Measurements from ENCODE around the gene SPACA4.

Gene SPACA4

DNA sequence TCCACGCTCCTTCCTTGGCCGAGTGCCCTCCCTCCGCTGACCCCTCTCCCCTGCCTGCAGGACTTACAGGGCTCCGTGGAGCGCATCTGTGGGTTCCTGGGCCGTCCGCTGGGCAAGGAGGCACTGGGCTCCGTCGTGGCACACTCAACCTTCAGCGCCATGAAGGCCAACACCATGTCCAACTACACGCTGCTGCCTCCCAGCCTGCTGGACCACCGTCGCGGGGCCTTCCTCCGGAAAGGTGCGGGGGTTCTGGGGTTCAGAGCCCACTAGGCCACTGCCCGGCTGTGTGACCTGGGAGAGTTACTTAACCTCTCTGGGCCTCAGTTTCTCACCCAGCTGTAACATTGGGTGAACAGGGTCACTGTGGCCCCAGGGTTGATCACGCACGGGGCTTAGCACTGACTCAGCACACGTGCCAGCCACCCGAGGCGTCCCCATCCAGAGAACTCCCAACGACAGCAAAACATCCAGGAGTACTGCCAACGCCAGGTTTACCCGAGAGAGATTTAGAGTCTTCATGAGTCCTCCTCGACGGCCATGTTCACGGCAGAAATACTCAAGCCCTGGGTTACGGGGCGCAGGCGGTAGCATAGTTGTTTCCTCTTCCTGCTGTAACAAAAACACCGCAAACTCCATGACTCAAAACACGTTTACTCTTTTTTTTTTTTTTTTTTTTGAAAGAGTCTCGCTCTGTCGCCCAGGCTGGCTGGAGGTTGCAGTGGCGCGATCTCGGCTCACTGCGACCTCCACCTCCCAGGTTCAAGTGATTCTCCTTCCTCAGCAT lies 9.7 kb upstream of the SPACA4 start:
- no peak for DNase-seq (ENCODE audit: low read depth in 2 of 3, low spot score in 1 of 3)

DNA sequence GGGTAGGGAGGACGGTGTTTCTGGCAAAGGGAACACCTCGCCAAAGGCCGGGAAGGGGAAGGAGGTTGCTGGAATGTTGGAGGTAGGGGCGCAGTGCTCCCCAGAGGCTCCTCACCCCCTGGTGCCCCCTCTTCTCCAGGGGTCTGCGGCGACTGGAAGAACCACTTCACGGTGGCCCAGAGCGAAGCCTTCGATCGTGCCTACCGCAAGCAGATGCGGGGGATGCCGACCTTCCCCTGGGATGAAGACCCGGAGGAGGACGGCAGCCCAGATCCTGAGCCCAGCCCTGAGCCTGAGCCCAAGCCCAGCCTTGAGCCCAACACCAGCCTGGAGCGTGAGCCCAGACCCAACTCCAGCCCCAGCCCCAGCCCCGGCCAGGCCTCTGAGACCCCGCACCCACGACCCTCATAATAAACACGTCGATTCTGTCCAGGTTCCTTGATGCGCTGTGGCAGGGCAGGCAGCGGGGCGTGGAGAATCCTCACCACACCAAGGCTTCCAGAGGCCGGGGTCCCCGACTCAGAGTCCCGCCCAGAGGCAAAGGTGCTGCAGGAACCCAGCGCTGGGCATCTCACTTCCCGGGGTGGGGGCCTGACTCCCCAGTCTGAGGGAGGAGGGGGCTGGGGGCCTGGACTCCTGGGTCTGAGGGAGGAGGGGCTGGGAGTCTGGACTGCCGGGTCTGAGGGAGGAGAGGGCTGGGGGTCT lies 7.4 kb upstream of the SPACA4 start:
- no peak for DNase-seq (ENCODE audit: low read depth in 2 of 3, low spot score in 1 of 3)

DNA sequence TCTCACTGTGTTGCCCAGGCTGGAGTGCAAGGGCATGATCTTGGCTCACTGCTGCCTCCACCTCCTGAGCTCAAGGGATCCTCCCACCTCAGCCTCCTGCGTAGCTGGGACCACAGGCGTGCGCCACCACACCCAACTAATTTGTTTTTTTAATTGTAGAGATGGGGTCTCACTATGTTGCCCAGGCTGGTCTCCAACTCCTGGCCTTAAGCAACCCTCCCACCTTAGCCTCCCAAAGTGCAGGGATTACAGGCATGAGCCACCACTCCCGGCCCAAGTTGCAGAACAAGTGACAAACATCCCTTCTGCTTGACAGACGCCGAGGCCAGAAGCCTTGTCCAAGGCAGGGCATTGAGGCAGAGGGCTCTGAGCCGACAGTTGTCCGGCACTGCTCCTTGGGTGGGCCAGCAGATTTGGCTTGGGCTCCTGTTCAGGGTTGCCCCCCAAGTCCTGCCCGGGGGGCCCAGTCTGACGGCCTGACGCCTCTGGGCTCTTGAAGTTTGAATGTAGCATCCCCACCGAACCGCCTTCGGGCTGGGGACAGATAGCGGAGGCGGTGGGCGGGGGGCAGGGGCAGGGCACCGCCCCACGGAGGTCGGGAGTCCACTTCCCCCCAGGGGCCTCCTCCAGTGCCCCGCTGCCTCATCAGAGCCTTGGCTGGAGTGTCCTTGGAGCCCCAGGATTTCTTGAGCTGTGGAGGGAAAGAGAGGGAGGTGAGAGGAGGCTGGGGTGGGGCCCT lies 5.7 kb upstream of the SPACA4 start:
- DNase-seq (ENCODE audit: low read depth in 2 of 3, low spot score in 1 of 3), result no peak

GRCh38 chr19:48603001-48603400 lies 3.5 kb upstream of the SPACA4 start:
- DNase-seq (ENCODE audit: low read depth in 2 of 3, low spot score in 1 of 3), result no peak

DNA sequence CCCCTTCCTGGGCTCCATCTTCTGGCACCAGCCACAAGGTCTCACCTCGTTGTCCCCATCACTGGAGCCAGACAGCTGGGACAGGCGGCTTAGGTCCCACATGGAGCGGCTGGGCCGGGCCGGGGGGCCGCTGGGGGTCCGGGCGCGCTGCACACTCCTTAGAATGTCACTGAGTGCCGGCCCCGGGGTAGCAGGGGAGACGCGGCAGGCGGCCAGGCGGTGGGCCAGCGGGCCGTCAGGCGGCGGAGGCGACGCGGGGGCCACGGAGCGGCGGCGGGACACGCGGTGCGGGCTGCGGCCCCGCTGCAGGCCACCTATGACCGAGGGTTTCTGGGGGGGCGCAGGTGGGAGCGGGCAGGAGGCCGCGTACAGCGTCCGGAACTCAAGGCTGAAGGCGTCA lies 3.1 kb upstream of the SPACA4 start:
- no peak for DNase-seq (ENCODE audit: low read depth in 2 of 3, low spot score in 1 of 3)

- no peak for DNase-seq (ENCODE audit: low read depth in 2 of 3, low spot score in 1 of 3)
Measured at GRCh38 chr19:48603850-48604249, 2.7 kb upstream of the SPACA4 start.

DNA sequence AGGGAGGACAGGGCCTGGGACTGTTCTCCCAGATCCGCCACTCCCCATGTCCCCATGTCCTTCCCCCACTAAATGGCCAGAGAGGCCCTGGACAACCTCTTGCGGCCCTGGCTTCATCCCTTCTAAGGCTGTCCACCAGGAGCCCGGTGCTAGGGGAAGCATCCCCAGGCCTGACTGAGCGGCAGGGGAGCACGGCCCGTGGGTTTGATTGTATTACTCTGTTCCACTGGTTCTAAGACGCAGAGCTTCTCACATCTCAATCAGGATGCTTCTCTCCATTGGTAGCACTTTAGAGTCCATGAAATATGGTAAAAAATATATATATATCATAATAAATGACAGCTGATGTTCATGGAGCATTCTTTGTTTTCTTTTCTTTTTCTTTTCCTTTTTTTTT lies 815 bp downstream of the SPACA4 start:
- no peak for DNase-seq (ENCODE audit: low read depth in 2 of 3, low spot score in 1 of 3)

DNA sequence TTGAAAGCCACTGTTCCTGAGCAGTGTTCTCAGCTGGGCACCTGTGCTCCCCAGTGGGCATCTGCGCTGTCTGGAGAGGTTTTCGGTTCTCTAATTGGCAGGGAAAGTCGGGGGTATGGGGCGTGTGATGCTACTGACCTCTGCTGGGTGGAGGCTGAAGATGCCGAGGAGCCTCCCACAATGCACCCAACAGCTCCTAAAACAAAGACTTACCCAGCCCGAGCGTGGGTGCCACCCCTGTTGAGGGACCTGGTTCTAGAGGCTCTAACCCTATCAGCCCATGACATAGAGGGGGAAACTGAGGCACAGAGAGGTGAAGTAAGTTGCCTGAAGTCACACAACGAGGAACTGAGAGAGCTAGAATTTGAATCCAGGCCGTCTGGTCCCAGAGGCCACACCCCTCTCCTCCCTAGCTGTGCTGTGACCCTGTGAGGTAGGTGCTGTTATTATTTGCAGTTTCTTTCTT lies 2.3 kb downstream of the SPACA4 start:
- no peak for DNase-seq (ENCODE audit: low read depth in 2 of 3, low spot score in 1 of 3)

GRCh38 chr19:48609571-48610108 lies 3.1 kb downstream of the SPACA4 start:
- no peak for DNase-seq (ENCODE audit: low read depth in 2 of 3, low spot score in 1 of 3)

GRCh38 chr19:48611872-48612271 lies 5.3 kb downstream of the SPACA4 start:
- DNase-seq (ENCODE audit: low read depth in 2 of 3, low spot score in 1 of 3), result no peak

- DNase-seq (ENCODE audit: low read depth in 2 of 3, low spot score in 1 of 3), result no peak
Measured at GRCh38 chr19:48613024-48613851, 6.7 kb downstream of the SPACA4 start.

GRCh38 chr19:48613852-48614435 lies 7.4 kb downstream of the SPACA4 start:
- no peak for DNase-seq (ENCODE audit: low read depth in 2 of 3, low spot score in 1 of 3)

GRCh38 chr19:48614436-48615230 lies 8.1 kb downstream of the SPACA4 start, which contains the start of gene FAM83E:
Gene FAM83E, minus strand, starts transcription at chr19:48615076. Its CDS starts 1,704 bp downstream, at chr19:48613372.
- no peak for DNase-seq (ENCODE audit: low read depth in 2 of 3, low spot score in 1 of 3)

DNA sequence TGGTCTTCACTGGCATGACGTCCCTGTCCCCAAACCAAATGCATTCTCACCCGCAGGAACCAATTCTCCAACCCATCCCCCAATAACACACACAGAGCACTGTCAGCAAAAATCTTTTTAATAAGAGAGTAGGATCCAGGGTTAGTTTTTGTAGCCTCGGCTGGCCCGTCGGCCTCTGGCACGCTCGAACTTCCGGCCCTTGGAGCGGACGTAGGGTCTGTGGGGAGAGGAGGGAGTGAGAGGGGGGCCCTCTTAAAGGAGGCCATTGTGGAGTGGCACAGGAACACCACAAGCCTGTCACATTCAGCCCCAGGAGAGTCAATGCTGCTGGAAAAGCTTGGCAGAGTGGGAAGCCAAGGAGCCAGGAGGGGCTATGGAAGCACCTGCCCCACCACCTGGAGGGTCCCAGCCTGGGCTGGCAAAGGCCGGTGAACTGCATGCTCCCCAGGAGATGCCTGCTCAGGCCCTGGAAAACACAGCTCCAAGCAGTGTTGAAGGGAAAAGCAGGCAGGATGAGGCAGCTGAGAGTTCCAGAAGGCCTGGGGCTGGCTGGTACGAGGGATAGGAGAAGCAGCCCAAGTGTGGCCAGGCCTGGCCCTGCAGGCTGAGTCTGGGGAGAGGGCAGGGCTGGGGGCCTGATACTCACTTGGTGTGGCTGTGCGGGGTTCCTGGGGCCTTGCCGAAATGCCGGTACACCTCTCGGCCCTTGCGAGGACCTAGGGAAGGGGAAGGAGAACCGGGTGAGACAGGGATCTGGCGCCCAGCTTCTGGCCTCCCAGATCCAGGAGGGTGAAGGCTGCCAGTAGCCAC lies 8.9 kb downstream of the SPACA4 start:
- no peak for DNase-seq (ENCODE audit: low read depth in 2 of 3, low spot score in 1 of 3)

DNA sequence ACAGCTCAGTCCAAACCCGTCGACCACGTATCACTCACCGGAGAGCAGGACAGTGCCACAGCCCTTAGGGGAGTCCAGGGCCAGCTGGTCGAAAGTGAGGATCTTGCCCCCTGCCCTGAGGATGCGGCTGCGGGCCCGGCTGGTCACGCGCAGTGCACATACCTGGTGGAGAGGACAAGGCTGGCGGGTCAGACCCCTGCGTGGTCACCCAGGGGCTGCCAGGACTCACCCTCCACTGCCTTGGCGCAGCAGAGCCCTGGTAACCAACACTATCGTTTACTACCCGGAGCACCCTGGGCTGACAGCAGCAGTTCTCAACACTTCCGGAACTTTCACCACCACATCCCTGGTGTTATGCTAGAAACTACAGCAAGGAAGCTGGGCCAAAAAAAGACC lies 9.5 kb downstream of the SPACA4 start:
- DNase-seq (ENCODE audit: low read depth in 2 of 3, low spot score in 1 of 3), result no peak

- no peak for DNase-seq (ENCODE audit: low read depth in 2 of 3, low spot score in 1 of 3)
Measured at GRCh38 chr19:48616491-48617056, 10.0 kb downstream of the SPACA4 start.

DNA sequence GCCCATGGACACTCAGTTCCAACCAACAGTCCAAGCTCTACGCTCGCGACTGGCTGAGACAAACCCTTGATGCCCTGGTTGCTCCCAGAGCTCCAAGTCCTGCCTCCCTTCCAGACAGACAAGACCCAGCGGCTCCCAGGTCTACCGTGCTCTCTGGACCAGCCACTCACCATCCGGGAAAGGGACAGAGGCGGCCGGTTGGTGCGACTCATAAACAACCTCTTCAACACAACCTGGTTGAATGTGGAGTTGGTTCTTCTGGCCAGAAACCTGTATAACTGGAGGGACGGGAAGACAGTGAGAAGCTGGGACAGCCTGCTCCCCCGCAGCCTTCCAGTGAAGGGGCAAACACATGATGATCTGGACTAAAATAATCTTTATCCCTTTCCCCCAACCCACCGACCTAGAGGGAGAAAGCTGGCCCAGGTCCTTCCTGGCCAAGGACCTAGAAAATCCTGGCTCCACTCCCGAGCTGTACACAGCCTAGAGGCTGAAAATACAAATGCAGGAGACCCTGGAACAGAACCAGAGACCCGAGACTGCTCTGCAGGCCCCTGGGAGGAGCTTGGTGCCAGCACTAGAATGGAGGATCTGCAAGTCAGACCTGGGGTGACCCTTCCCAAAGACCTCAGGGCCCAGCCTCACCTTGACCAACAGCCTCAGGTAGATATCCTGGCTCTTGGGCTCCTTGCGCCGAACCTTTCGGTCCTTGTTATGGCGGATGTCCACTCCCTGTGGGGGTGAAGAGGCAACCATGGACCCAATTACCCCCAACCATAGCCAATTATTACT lies 10.8 kb downstream of the SPACA4 start:
- no peak for DNase-seq (ENCODE audit: low read depth in 2 of 3, low spot score in 1 of 3)
